Stimulated activated CD8-positive, alpha-beta memory T cell treated with anti-CD3 and anti-CD28 coated beads, Interleukin-15, amount 100 ng/mL, for 48 hours (primary cell): ENCODE data around the gene PPP1R16B.
"Not testable (repeated sequence)": the region's sequence is repeated elsewhere in the genome, so short reads cannot be mapped to it uniquely, and the experiment has no call there.

ENCODE experiments used
- DNase-seq, 2 donors: peaks; one replicate each; pipeline ENCODE4 v3.0.0-alpha.2; 2020; ENCODE audit warnings: low read depth in 2 of 2

The PPP1R16B gene

GRCh38 chr20:38847840-38848239, 42.3 kb downstream of the PPP1R16B start:
- no peak for DNase-seq

GRCh38 chr20:38853759-38854158, 48.3 kb downstream of the PPP1R16B start:
- DNase-seq, result no peak

GRCh38 chr20:38854654-38855066, 49.2 kb downstream of the PPP1R16B start:
- no peak for DNase-seq

GRCh38 chr20:38855356-38855755, 49.9 kb downstream of the PPP1R16B start:
- DNase-seq, result no peak

GRCh38 chr20:38856570-38856969, 51.1 kb downstream of the PPP1R16B start:
- DNase-seq, result no peak

GRCh38 chr20:38857703-38858102, 52.2 kb downstream of the PPP1R16B start:
- no peak for DNase-seq

- no peak for DNase-seq
Observed at GRCh38 chr20:38859070-38859690, 53.7 kb downstream of the PPP1R16B start.

- DNase-seq, result not testable (repeated sequence)
Observed at GRCh38 chr20:38859857-38860256, 54.4 kb downstream of the PPP1R16B start.

GRCh38 chr20:38861071-38861401, 55.5 kb downstream of the PPP1R16B start:
- DNase-seq, result no peak

GRCh38 chr20:38862226-38862625, 56.7 kb downstream of the PPP1R16B start:
- no peak for DNase-seq

- DNase-seq, result peak; percentile 41 to 56
Observed at GRCh38 chr20:38863024-38863851, 57.7 kb downstream of the PPP1R16B start.

GRCh38 chr20:38864662-38865061, 59.2 kb downstream of the PPP1R16B start:
- no peak for DNase-seq

GRCh38 chr20:38866265-38867061, 61.0 kb downstream of the PPP1R16B start:
- no peak for DNase-seq

- no peak for DNase-seq
Observed at GRCh38 chr20:38867062-38867359, 61.5 kb downstream of the PPP1R16B start.

- DNase-seq, result peak in 1 of 2 donors; percentile 54
Observed at GRCh38 chr20:38870733-38871559, 65.4 kb downstream of the PPP1R16B start.

- DNase-seq, result no peak
Observed at GRCh38 chr20:38871560-38871953, 66.1 kb downstream of the PPP1R16B start.

GRCh38 chr20:38872036-38872435, 66.5 kb downstream of the PPP1R16B start:
- no peak for DNase-seq

- DNase-seq, result no peak
Observed at GRCh38 chr20:38872491-38873049, 67.1 kb downstream of the PPP1R16B start.

- DNase-seq, result peak; percentile 82 to 85
Observed at GRCh38 chr20:38873050-38873581, 67.6 kb downstream of the PPP1R16B start.

GRCh38 chr20:38874460-38875174, 69.1 kb downstream of the PPP1R16B start:
- DNase-seq, result no peak
